Right kidney (tissue), 9 donors: ENCODE data around the gene SYNE4.
A peak's percentile ranks its signal among the peaks of the same experiment; 100 is the strongest.
"Not testable (repeated sequence)": the region's sequence is repeated elsewhere in the genome, so short reads cannot be mapped to it uniquely, and the experiment has no call there.

Source experiments
- DNase-seq: peaks from one replicate; pipeline ENCODE4 v3.0.0-alpha.2; 2016
- long read RNA-seq, 8 donors: transcript quantifications; one replicate each; lab custom pipeline, GENCODE V29; 2026

The SYNE4 gene, protein sequence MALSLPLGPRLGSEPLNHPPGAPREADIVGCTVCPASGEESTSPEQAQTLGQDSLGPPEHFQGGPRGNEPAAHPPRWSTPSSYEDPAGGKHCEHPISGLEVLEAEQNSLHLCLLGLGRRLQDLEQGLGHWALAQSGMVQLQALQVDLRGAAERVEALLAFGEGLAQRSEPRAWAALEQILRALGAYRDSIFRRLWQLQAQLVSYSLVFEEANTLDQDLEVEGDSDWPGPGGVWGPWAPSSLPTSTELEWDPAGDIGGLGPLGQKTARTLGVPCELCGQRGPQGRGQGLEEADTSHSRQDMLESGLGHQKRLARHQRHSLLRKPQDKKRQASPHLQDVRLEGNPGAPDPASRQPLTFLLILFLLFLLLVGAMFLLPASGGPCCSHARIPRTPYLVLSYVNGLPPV
- long read RNA-seq, donor 1, partial matches to known transcripts = 0 of 4 reads
- long read RNA-seq, donor 1, other reads (novel, unspliced or antisense) = 0 of 4 reads
- long read RNA-seq, donor 2, partial matches to known transcripts = 0 of 2 reads
- long read RNA-seq, donor 2, other reads (novel, unspliced or antisense) = 0 of 2 reads
- long read RNA-seq, donor 3, partial matches to known transcripts = 0 of 3 reads
- long read RNA-seq, donor 3, other reads (novel, unspliced or antisense) = 0 of 3 reads
- long read RNA-seq, donor 4, partial matches to known transcripts = 0 of 1 reads
- long read RNA-seq, donor 4, other reads (novel, unspliced or antisense) = 0 of 1 reads
- long read RNA-seq, donor 5, partial matches to known transcripts = 0 of 5 reads
- long read RNA-seq, donor 5, other reads (novel, unspliced or antisense) = 0 of 5 reads
- long read RNA-seq, donor 6, partial matches to known transcripts = 0 of 3 reads
- long read RNA-seq, donor 6, other reads (novel, unspliced or antisense) = 0 of 3 reads
- long read RNA-seq, donor 7 = 0 reads
- long read RNA-seq, donor 8, partial matches to known transcripts = 0 of 2 reads
- long read RNA-seq, donor 8, other reads (novel, unspliced or antisense) = 0 of 2 reads

DNA sequence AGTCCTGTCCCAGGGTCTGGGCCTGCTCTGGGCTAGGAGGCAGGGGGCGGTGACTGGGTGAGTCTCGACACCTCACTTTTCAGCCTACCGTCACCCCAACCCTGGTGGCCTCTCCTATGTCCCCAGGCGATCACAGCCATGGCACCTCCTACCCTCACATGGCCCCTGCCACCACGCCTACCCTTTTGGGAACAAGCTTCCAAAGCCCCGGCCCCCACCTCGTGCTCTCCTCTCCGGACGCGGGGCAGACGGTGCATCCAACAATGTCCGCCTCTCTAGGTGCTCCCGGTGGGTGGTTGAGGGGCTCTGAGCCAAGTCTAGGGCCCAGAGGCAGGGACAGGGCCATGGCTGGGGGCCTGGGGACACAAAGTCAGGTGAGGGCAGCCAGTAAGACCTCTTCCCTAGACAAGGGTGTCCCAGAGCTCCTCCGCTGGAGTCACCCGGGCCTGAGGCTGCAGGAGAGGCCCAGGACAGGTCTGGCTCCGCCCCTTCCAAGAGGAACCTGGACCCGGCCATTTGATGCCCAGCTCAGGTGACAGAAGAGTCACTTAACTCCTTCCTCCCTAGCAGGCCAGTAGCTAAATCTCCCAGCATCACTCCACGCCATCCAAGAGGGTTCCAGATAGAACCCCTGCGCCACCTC, at the start of gene SYNE4:
Gene SYNE4, minus strand, starts transcription at position 478 of the 643 bp plus-strand sequence. Its CDS starts 132 bp downstream, at position 346.
- DNase-seq = peak; percentile 74

- DNase-seq = peak; percentile 99
These were observed 46.4 kb upstream of the SYNE4 start, which contains the start of gene WDR62 for GRCh38 chr19:36054733-36055686. TSS of gene WDR62 (plus strand) at chr19:36054897. CDS start at chr19:36054972, 75 bp downstream.

- peak; percentile 100 for DNase-seq
These were observed 45.6 kb upstream of the SYNE4 start, which contains the start of gene THAP8 for GRCh38 chr19:36054119-36054732. TSS of gene THAP8 (minus strand) at chr19:36054285. CDS start at chr19:36054217, 68 bp downstream.

DNA sequence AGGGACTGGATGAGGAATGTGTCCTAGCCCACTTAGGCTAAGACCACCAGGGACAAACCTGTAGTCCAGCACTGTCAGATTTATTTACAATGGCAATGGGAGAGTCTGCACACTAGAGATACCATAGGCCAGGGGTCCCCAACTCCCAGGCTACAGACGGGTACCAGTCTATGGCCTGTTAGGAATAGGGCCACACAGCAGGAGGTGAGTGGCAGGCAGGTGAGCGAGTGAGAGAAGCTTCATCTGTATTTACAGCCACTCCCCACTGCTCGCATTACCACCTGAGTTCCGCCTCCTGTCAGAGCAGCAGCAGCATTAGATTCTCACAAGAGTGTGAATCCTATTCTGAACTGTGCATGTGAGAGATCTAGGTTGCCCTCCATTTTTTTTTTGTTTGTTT, 43.0 kb upstream of the SYNE4 start:
- no peak for DNase-seq

- no peak for DNase-seq
These were observed 42.6 kb upstream of the SYNE4 start for GRCh38 chr19:36051236-36051635.

- no peak for DNase-seq
These were observed 40.6 kb upstream of the SYNE4 start for GRCh38 chr19:36049080-36049698.

GRCh38 chr19:36047835-36048234, 39.2 kb upstream of the SYNE4 start:
- no peak for DNase-seq

DNA sequence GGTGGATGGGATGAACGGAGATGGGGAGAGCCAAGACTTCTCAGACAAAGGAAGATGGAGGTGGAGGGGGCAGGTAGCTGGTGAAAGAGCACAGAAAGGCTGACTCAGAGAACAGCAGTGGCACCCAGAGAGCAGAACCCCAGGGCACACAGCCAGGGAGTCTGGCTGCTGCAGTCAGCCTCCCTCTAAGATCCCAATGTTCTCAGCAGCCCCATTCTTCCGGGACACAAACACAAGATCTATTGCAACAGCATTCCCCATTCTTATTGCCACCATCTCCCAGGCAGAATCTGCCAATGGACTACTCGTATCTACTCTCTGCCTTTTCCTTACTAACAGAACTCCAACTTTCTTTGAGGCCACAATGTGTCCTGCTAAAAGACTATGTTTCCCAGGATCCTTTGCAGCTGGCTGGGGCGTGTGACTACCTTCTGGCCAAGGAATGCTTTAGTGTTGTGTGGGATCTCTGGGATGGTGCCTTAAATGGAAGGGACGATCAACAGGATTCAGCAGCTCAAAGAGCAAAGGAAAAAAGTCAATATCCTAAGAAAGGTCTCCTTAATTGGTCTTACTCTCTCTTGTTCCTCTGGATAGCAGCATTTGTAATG, 37.9 kb upstream of the SYNE4 start:
- no peak for DNase-seq

- DNase-seq = no peak
These were observed 35.3 kb upstream of the SYNE4 start for GRCh38 chr19:36043952-36044351.

GRCh38 chr19:36041831-36042230, 33.2 kb upstream of the SYNE4 start:
- DNase-seq = no peak

GRCh38 chr19:36041092-36041491, 32.5 kb upstream of the SYNE4 start:
- not testable (repeated sequence) for DNase-seq

GRCh38 chr19:36040495-36040894, 31.9 kb upstream of the SYNE4 start:
- DNase-seq = no peak

DNA sequence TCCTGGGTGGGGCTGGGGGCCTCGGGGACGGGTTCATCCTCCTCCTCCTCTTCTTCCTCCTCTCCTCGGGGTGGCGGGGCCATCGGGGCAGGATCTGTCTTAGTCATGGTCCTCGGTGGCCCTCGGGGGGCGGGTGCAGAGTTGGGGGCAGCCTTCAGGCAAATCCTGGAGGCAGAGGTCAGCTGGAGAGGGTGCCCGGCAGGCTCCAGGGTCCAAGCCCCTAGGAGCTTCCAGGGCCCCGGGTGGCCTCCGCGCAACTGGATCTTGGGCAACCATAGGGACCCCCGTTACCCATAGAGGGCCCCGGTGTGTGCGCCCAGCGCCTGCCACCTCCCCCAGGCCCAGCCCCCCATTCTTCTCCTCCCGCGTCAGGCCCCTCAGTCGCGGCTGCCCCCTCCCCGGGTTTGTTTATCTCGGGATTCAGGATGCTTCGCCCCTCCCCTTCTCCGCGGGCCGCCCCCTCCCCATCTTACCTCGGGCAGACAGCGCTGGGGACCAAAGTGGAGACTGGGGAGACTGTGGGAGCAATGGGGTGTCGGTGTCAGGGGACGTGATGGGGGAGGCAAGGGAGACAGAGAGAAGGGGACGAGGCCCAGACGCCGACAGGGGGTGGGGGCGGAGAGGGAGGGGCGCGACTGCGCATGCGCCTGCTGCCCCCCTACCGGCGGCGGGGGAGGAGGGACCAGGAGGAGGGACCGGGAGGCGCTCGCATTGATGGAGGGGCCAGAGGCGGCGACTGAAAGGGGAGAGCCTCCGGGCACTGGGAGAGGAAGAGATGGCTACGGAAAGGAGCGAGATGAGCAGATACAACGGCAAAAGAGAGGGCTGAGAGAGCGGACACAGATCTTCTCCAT, 23.9 kb upstream of the SYNE4 start, which contains the start of gene CLIP3:
Gene CLIP3, minus strand, starts transcription at position 623 of the 854 bp plus-strand sequence. Its CDS starts 516 bp downstream, at position 107.
- peak; percentile 62 for DNase-seq

GRCh38 chr19:36031308-36031707, 22.7 kb upstream of the SYNE4 start:
- no peak for DNase-seq

GRCh38 chr19:36030264-36031148, 21.9 kb upstream of the SYNE4 start:
- no peak for DNase-seq

DNA sequence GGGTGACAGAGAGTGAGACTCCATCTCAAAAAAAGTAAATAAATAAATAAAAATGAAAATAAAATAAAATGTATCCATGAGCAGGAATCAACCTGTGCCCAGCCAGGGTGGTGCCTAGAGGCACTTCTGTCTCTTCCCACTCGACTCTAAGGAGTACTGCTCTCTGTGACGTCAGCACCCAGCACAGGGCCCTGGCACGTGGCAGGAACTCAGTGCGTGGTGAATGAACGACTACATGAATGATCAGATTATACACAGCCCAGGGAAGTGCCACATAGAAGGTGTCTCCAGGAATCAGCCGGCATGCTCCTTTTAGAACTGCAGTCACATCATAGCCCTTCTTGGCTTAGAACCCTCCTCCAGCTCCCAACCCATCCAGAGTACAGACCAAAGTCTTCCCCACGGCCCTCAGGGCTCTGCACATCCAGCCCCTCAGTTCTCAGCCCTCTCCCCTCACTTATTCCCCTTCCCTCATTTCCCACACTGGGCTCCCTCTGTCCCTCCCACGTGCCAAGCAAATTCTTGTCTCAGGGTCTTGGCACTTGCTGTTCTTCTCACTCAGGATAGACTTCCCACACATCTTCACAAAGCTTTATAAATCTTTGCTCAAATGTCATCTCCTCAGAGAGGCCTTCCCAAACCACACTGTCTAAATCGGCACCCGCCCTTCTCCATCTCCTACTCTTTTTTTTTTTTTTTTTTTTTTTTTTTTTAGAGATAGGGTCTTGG, 19.9 kb upstream of the SYNE4 start:
- DNase-seq = no peak

DNA sequence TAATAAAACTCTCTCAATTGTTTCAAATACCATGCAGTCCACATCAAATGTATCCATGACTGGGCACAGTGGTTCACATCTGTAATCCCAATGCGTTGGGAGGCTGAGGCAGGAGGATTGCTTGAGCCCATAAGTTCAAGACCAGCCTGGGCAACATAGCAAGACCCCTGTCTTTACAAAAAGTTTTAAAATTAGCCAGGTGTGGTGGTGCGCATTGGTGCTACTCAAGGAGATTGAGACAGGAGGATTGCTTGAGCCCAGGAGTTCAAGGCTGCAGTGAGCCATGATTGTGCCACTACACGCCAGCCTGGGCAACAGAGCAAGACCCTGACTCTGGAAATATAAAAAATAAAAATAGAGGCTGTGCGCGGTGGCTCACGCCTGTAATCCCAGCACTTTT, 19.1 kb upstream of the SYNE4 start:
- no peak for DNase-seq
